GM12878 (cell line): ENCODE measurements around the gene MYO1E. TPM values are rescaled to one million over a fixed set of nuclear protein-coding genes. Genes with fewer than 3 reads are reported as not detected.

Source experiments
- ATAC-seq: fragments of 200-7000 bp; cut with Tn5 transposase; 3 replicates; pipeline ENCODE4 v1.9.1; 2020; ENCODE audit warnings: mild to moderate bottlenecking, moderate library complexity
- BruUV-seq: library from RNA; stranded (reverse); fragments of 400-500 nt; replicated peaks from 2 replicates; lab custom pipeline; 2021; lab: Mats Ljungman, UMichigan
- CTCF ChIA-PET: fragments of 300-600 bp; sonication (Branson Sonifier 250); formaldehyde crosslinking; extraction: SDS; loops from one replicate; lab custom pipeline; 2021; ENCODE audit warnings: inconsistent platforms; lab: Yijun Ruan, JAX
- POLR2A ChIA-PET: fragments of 350-600 bp; formaldehyde crosslinking; extraction: SDS; loops from one replicate; lab custom pipeline; 2021; ENCODE audit warnings: inconsistent platforms; lab: Charles Lee
- RAD21 ChIA-PET: fragments of 300-600 bp; sonication (Branson Sonifier 250); formaldehyde crosslinking; loops from one replicate; lab custom pipeline; 2023; ENCODE audit warnings: antibody characterized with exemption; ENCODE audit not compliant: unreplicated experiment; lab: Charles Lee
- SMC1A ChIA-PET: fragments of 300-600 bp; sonication (Branson Sonifier 250); formaldehyde crosslinking; loops from one replicate; lab custom pipeline; 2023; ENCODE audit not compliant: unreplicated experiment, uncharacterized antibody; lab: Charles Lee
- DNase-seq: peaks from one replicate; pipeline ENCODE4 v3.0.0-alpha.2; 2011; ENCODE audit warnings: low read depth, low spot score
- FAIRE-seq: peaks from 3 replicates; lab custom pipeline; 2011; peaks lifted over from hg19 to GRCh38; lab: Jason Lieb, UNC
- H2AFZ ChIP-seq: 2 replicates; pipeline ENCODE4 v1.6.0; 2011; ENCODE audit warnings: low read depth, low read length, control low read depth; ENCODE audit not compliant: control insufficient read depth
- H3K27ac ChIP-seq: 2 replicates; pipeline ENCODE4 v1.5.1; 2011; ENCODE audit warnings: control low read depth; ENCODE audit not compliant: control insufficient read depth, insufficient read depth
- H3K27me3 ChIP-seq, 2 experiments: replicated peaks in 1 of 2; 2 replicates each; pipeline versions ENCODE4 v1.6.0 to v1.6.1; 2011; ENCODE audit warnings: low read length in 1 of 2; ENCODE audit not compliant: control insufficient read depth in 2 of 2, insufficient read depth in 2 of 2
- H3K36me3 ChIP-seq, 2 experiments: 2 replicates each; pipeline ENCODE4 v1.5.1; 2011; ENCODE audit warnings: low read length in 1 of 2; ENCODE audit not compliant: control insufficient read depth in 2 of 2, insufficient read depth in 2 of 2
- H3K4me1 ChIP-seq: 2 replicates; pipeline ENCODE4 v1.6.1; 2011; ENCODE audit warnings: mild to moderate bottlenecking, low read length, moderate library complexity, mixed read lengths; ENCODE audit not compliant: control insufficient read depth, insufficient read depth
- H3K4me2 ChIP-seq: 2 replicates; pipeline ENCODE4 v1.6.0; 2011; ENCODE audit warnings: control low read depth; ENCODE audit not compliant: control insufficient read depth, insufficient read depth
- H3K4me3 ChIP-seq: fragments of 200-600 bp; sonication (generic); 2 replicates; pipeline ENCODE4 v1.5.1; 2016
- H3K79me2 ChIP-seq: 2 replicates; pipeline ENCODE4 v1.6.0; 2011; ENCODE audit warnings: low read length; ENCODE audit not compliant: control insufficient read depth, insufficient read depth
- H3K9ac ChIP-seq: 2 replicates; pipeline ENCODE4 v1.8.0; 2011; ENCODE audit warnings: low read length, control low read depth, mixed read lengths; ENCODE audit not compliant: control insufficient read depth, insufficient read depth
- H3K9me3 ChIP-seq: replicated peaks from 3 replicates; pipeline ENCODE4 v1.5.1; 2011; ENCODE audit warnings: mild to moderate bottlenecking, low read length; ENCODE audit not compliant: control insufficient read depth, insufficient read depth
- H4K20me1 ChIP-seq: 2 replicates; pipeline ENCODE4 v1.6.0; 2011; ENCODE audit not compliant: control insufficient read depth, insufficient read depth
- CHD2 ChIP-seq: IDR thresholded peaks from 2 replicates; pipeline ENCODE4 v1.6.1; 2011; ENCODE audit warnings: low read depth, low read length, improper control_type of control experiment, borderline replicate concordance
- CREM ChIP-seq: IDR thresholded peaks from 2 replicates; pipeline ENCODE4 v1.6.1; 2014; ENCODE audit warnings: antibody characterized with exemption, low read depth
- EGR1 ChIP-seq, 2 experiments: IDR thresholded peaks; 1 replicate in 1 of 2; 2 replicates in 1 of 2; pipeline ENCODE4 v1.6.1; 2011 to 2012; ENCODE audit warnings: low read depth in 2 of 2, low read length in 2 of 2, borderline replicate concordance in 1 of 2, mild to moderate bottlenecking in 1 of 2, moderate library complexity in 1 of 2
- FOXK2 ChIP-seq: fragments of 450-650 bp; IDR thresholded peaks from 2 replicates; pipeline ENCODE4 v1.6.1; 2017; ENCODE audit warnings: mild to moderate bottlenecking, moderate library complexity
- IKZF1 ChIP-seq: fragments of 450-650 bp; conservative IDR thresholded peaks from 2 replicates; pipeline ENCODE4 v1.6.1; 2017; ENCODE audit warnings: antibody characterized with exemption, mild to moderate bottlenecking
- LARP7 ChIP-seq: fragments of 450-650 bp; IDR thresholded peaks from 2 replicates; pipeline ENCODE4 v1.6.1; 2017; ENCODE audit warnings: mild to moderate bottlenecking
- MTA3 ChIP-seq: IDR thresholded peaks from 2 replicates; pipeline ENCODE4 v1.6.1; 2012; ENCODE audit warnings: low read length, inconsistent platforms, borderline replicate concordance
- NFYA ChIP-seq: IDR thresholded peaks from 2 replicates; pipeline ENCODE4 v1.6.1; 2011; ENCODE audit warnings: low read depth, mild to moderate bottlenecking, low read length, improper control_type of control experiment, borderline replicate concordance
- NFYB ChIP-seq: IDR thresholded peaks from 2 replicates; pipeline ENCODE4 v1.6.1; 2011; ENCODE audit warnings: low read depth, mild to moderate bottlenecking, low read length, improper control_type of control experiment, moderate library complexity; ENCODE audit not compliant: insufficient read depth
- POLR2AphosphoS5 ChIP-seq: IDR thresholded peaks from 2 replicates; pipeline ENCODE4 v1.6.1; 2011; ENCODE audit warnings: mild to moderate bottlenecking, low read length, inconsistent platforms
- SP1 ChIP-seq: IDR thresholded peaks from one replicate; pipeline ENCODE4 v1.6.1; 2011; ENCODE audit warnings: low read depth, low read length
- SPI1 ChIP-seq: IDR thresholded peaks from 2 replicates; pipeline ENCODE4 v1.6.1; 2011; ENCODE audit warnings: low read depth, mild to moderate bottlenecking, low read length, moderate library complexity, borderline replicate concordance; ENCODE audit not compliant: insufficient read depth
- STAT1 ChIP-seq: fragments of 450-650 bp; conservative IDR thresholded peaks from 2 replicates; pipeline ENCODE4 v1.6.1; 2014; ENCODE audit warnings: antibody characterized with exemption, mild to moderate bottlenecking
- STAT3 ChIP-seq: IDR thresholded peaks from 2 replicates; pipeline ENCODE4 v1.6.1; 2011; ENCODE audit warnings: low read depth, low read length, improper control_type of control experiment
- TCF7 ChIP-seq: IDR thresholded peaks from 2 replicates; pipeline ENCODE4 v1.6.1; 2014; ENCODE audit warnings: antibody characterized with exemption, borderline replicate concordance
- YY1 ChIP-seq: IDR thresholded peaks from 2 replicates; pipeline ENCODE4 v1.6.1; 2011; ENCODE audit warnings: low read depth, mild to moderate bottlenecking, low read length
- ZBED1 ChIP-seq: IDR thresholded peaks from 2 replicates; pipeline ENCODE4 v1.6.1; 2016; ENCODE audit warnings: borderline replicate concordance
- ZNF24 ChIP-seq: fragments of 450-650 bp; IDR thresholded peaks from 2 replicates; pipeline ENCODE4 v1.6.1; 2017; ENCODE audit warnings: antibody characterized with exemption, mild to moderate bottlenecking
- WGBS: methylation state at CpG from one replicate; pipeline ENCODE4 v1.1.6; 2016; ENCODE audit warnings: low lambda C conversion rate; ENCODE audit not compliant: insufficient replicate concordance, insufficient coverage; ENCODE audit errors: missing lambda C conversion rate; 5-methylcytosine and 5-hydroxymethylcytosine counted together
- in situ Hi-C: fragments of 300-500 bp; cut with MboI; formaldehyde crosslinking; loops from 9 replicates; pipeline ENCODE4 v1.14.3; 2018; ENCODE audit warnings: mixed read lengths
- intact Hi-C: fragments of 100-400 bp; cut with micrococcal nuclease; formaldehyde crosslinking; loops from one replicate; pipeline ENCODE4 v1.14.2; 2022; ENCODE audit not compliant: unreplicated experiment
- polyA plus RNA-seq, 11 experiments: library from polyadenylated mRNA; depleted of rRNA in 4 of 11; unstranded in 6 of 11; stranded (reverse) in 5 of 11; fragments of >200 nt; fragmentation: Nextera tagmentation in 4 of 11; fragmentation: Illumina TruSeq in 1 of 11; extraction: Ambion mirVana in 4 of 11; extraction: Trizol in 1 of 11; gene quantifications; 1 replicate in 1 of 11; 2 replicates in 10 of 11; pipeline versions ENCODE4 v1.2.1 to v1.2.3, GENCODE V29; 2011 to 2016; ENCODE audit warnings: inconsistent platforms in 2 of 11, missing spikeins in 2 of 11, low read depth in 1 of 11
- total RNA-seq, 4 experiments: library from RNA; depleted of rRNA in 3 of 4; stranded (reverse); fragments of >200 nt in 3 of 4; fragmentation: Illumina TruSeq in 1 of 4; extraction: Trizol in 1 of 4; gene quantifications; 2 replicates each; pipeline versions ENCODE4 v1.2.1 to v1.2.3, GENCODE V29; 2013 to 2021
- TF ChIP-seq, protein P1 (sequence below): IDR thresholded peaks from 2 replicates; pipeline ENCODE4 v1.6.1; 2011; ENCODE audit warnings: low read depth, low read length, improper control_type of control experiment, borderline replicate concordance
- TF ChIP-seq, protein P2 (sequence below): IDR thresholded peaks from 2 replicates; pipeline ENCODE4 v1.6.1; 2012; ENCODE audit warnings: low read length, inconsistent platforms
- TF ChIP-seq, protein P3 (sequence below): IDR thresholded peaks from 2 replicates; pipeline ENCODE4 v1.6.1; 2012; ENCODE audit warnings: low read depth, low read length, improper control_type of control experiment

MYO1E gene
- total and polyA plus RNA-seq, 10 of the 15 experiments (the other 5 are each of a cell fraction or from before 2014, with no cell fraction given): 10.3 to 266 (median 64.9) TPM

DNA sequence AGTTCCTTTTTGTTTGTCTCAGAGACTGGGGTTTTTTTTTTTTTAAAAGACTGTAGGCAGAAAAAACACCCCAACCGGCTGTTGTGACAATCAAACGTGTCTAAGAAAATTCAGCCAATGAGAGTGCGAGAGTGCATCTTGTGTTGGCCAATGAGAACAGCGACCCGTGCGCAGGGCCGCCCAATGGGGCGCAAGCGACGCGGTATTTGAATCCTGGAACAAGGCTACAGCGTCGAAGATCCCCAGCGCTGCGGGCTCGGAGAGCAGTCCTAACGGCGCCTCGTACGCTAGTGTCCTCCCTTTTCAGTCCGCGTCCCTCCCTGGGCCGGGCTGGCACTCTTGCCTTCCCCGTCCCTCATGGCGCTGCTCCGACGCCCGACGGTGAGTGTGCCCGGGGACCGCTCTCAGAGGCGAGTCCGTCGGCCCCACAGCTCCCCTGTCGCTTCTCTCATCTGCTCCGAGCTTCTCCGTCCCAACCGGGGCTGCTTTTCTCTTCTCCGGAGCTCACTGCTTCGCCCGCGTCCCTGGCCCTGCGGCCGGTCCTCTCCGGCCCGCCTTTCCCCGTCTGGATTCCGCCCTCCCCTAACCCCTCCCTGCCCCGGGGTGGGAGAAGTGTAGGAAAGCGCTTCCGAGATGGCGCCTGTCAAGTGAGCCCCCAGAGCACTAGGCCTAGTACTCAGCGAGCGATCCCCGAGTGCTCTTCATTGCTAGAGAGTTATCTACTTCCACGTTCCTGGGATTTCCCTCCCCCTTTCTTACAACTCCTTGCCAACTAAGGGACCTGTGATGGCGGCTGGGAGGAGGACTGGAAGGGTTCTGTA lies 267.5 kb downstream of the MYO1E start, which contains the start of gene CCNB2:
Gene CCNB2, plus strand, starts transcription at position 235 of the 821 bp plus-strand sequence. Its CDS starts 123 bp downstream, at position 358.
- RAD21 ChIA-PET: interaction anchor here (1.6 to 2.8 kb wide), 3 partner anchors 125 to 424 kb away, joined by 6 to 10 read pairs (median 7); no protein-coding TSS in a partner anchor
- TF ChIP-seq LARP7: peak; percentile 44; the same call in 1 of the 2 replicates
- TF ChIP-seq, protein P1, sequence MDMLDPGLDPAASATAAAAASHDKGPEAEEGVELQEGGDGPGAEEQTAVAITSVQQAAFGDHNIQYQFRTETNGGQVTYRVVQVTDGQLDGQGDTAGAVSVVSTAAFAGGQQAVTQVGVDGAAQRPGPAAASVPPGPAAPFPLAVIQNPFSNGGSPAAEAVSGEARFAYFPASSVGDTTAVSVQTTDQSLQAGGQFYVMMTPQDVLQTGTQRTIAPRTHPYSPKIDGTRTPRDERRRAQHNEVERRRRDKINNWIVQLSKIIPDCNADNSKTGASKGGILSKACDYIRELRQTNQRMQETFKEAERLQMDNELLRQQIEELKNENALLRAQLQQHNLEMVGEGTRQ: peak; percentile 49; the same call in 1 of the 2 replicates
- TF ChIP-seq STAT3: no peak
- TF ChIP-seq, protein P2, sequence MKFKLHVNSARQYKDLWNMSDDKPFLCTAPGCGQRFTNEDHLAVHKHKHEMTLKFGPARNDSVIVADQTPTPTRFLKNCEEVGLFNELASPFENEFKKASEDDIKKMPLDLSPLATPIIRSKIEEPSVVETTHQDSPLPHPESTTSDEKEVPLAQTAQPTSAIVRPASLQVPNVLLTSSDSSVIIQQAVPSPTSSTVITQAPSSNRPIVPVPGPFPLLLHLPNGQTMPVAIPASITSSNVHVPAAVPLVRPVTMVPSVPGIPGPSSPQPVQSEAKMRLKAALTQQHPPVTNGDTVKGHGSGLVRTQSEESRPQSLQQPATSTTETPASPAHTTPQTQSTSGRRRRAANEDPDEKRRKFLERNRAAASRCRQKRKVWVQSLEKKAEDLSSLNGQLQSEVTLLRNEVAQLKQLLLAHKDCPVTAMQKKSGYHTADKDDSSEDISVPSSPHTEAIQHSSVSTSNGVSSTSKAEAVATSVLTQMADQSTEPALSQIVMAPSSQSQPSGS: peak; percentile 37; the same call in 1 of the 2 replicates
- TF ChIP-seq POLR2AphosphoS5: peak; percentile 94
- TF ChIP-seq MTA3: 0 out of 2 replicates have a peak, but pooled peaks have one; percentile 31
- no peak for TF ChIP-seq FOXK2
- no peak for TF ChIP-seq EGR1 (IDR thresholded peaks at IDR 0.05; ENCODE audit: borderline replicate concordance in 1 of 2, low read depth in 2 of 2, low read length in 2 of 2)
- peak; percentile 78 for TF ChIP-seq IKZF1
- TF ChIP-seq NFYB: peak; percentile 97
- peak; percentile 36; the same call in 1 of the 2 replicates for TF ChIP-seq CREM
- TF ChIP-seq, protein P3, sequence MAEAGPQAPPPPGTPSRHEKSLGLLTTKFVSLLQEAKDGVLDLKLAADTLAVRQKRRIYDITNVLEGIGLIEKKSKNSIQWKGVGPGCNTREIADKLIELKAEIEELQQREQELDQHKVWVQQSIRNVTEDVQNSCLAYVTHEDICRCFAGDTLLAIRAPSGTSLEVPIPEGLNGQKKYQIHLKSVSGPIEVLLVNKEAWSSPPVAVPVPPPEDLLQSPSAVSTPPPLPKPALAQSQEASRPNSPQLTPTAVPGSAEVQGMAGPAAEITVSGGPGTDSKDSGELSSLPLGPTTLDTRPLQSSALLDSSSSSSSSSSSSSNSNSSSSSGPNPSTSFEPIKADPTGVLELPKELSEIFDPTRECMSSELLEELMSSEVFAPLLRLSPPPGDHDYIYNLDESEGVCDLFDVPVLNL: peak; percentile 94
- peak; percentile 76 for TF ChIP-seq CHD2
- TF ChIP-seq SP1: peak; percentile 93
- TF ChIP-seq ZNF24: no peak
- TF ChIP-seq ZBED1: no peak
- TF ChIP-seq STAT1: peak; percentile 62; the same call in 1 of the 2 replicates
- TF ChIP-seq TCF7: no peak
- TF ChIP-seq NFYA: peak; percentile 64
- TF ChIP-seq YY1: peak; percentile 39; the same call in 1 of the 2 replicates
- TF ChIP-seq SPI1: no peak

More for the DNA sequence above, 267.5 kb downstream of the MYO1E start, which contains the start of gene CCNB2:
- CTCF ChIA-PET: interaction anchor here (0.6 to 2.2 kb wide), 5 partner anchors 31 to 387 kb away, joined by 3 to 17 read pairs (median 4); no protein-coding TSS in a partner anchor
- no TSS peak for BruUV-seq
- H3K79me2 ChIP-seq: peaks cover 30% of the 10 kb centered on the region
- in situ Hi-C loops (no loop called here), intact Hi-C loops (loop anchor here (2.0 kb wide), 2 partner anchors 116 to 126 kb away; no protein-coding TSS in a partner anchor)
- H3K4me2 ChIP-seq: peak within 1 kb of the TSS; percentile 71
- SMC1A ChIA-PET: interaction anchor here (2.3 kb wide), 2 partner anchors 11 to 125 kb away, joined by 10 to 11 read pairs; no protein-coding TSS in a partner anchor
- H3K9me3 ChIP-seq: no peaks in the 10 kb centered on the region
- no peaks in the 10 kb centered on the region for H4K20me1 ChIP-seq
- H3K36me3 ChIP-seq: peaks cover 0 to 21% of the 10 kb centered on the region in 2 experiments; a peak in 3 of 4 replicates
- peak within 1 kb of the TSS; percentile 86 for H3K27ac ChIP-seq
- DNase-seq (peak; percentile 85), FAIRE-seq (peak; percentile 99), ATAC-seq (peak; percentile 100)
- no peaks in the 10 kb centered on the region for H3K27me3 ChIP-seq
- peaks cover 4% of the 10 kb centered on the region; the same call in 1 of the 2 replicates for H3K4me1 ChIP-seq
- peak within 1 kb of the TSS; percentile 94 for H3K9ac ChIP-seq
- H2AFZ ChIP-seq: peak within 1 kb of the TSS; percentile 82
- WGBS: 1% methylated on average over 57 of the region's 57 CpGs
- peak within 1 kb of the TSS; percentile 95 for H3K4me3 ChIP-seq
- POLR2A ChIA-PET: interaction anchor here (0.6 to 1.0 kb wide), 3 partner anchors 8 to 415 kb away, joined by 3 to 7 read pairs (median 5); no protein-coding TSS in a partner anchor
